ENCODE data around the gene TM7SF2.

Gene TM7SF2
- long read RNA-seq, donor 1, transcript TM7SF2-201 (10 exons, 1,722 nt), result major isoform, 35 of 58 reads
- long read RNA-seq, donor 1, partial matches to known transcripts, result 17 of 58 reads
- long read RNA-seq, donor 1, other reads (novel, unspliced or antisense), result 0 of 58 reads
- long read RNA-seq, donor 2, transcript TM7SF2-201 (10 exons, 1,722 nt), result major isoform, 22 of 40 reads
- long read RNA-seq, donor 2, partial matches to known transcripts, result 6 of 40 reads
- long read RNA-seq, donor 2, other reads (novel, unspliced or antisense), result 7 of 40 reads
- long read RNA-seq, donor 3, transcript TM7SF2-201 (10 exons, 1,722 nt), result major isoform, 14 of 21 reads
- long read RNA-seq, donor 3, partial matches to known transcripts, result 5 of 21 reads
- long read RNA-seq, donor 3, other reads (novel, unspliced or antisense), result 0 of 21 reads
- long read RNA-seq, donor 4, transcript TM7SF2-201 (10 exons, 1,722 nt), result major isoform, 19 of 29 reads
- long read RNA-seq, donor 4, partial matches to known transcripts, result 5 of 29 reads
- long read RNA-seq, donor 4, other reads (novel, unspliced or antisense), result 0 of 29 reads
- long read RNA-seq, donor 5, transcript TM7SF2-201 (10 exons, 1,722 nt), result major isoform, 29 of 53 reads
- long read RNA-seq, donor 5, partial matches to known transcripts, result 17 of 53 reads
- long read RNA-seq, donor 5, other reads (novel, unspliced or antisense), result 0 of 53 reads
- long read RNA-seq, donor 6, transcript TM7SF2-201 (10 exons, 1,722 nt), result major isoform, 34 of 46 reads
- long read RNA-seq, donor 6, partial matches to known transcripts, result 0 of 46 reads
- long read RNA-seq, donor 6, other reads (novel, unspliced or antisense), result 6 of 46 reads
- long read RNA-seq, donor 7, transcript TM7SF2-201 (10 exons, 1,722 nt), result major isoform, 59 of 82 reads
- long read RNA-seq, donor 7, partial matches to known transcripts, result 18 of 82 reads
- long read RNA-seq, donor 7, other reads (novel, unspliced or antisense), result 0 of 82 reads
- long read RNA-seq, donor 8, transcript TM7SF2-201 (10 exons, 1,722 nt), result major isoform, 48 of 69 reads
- long read RNA-seq, donor 8, partial matches to known transcripts, result 8 of 69 reads
- long read RNA-seq, donor 8, other reads (novel, unspliced or antisense), result 5 of 69 reads

DNA sequence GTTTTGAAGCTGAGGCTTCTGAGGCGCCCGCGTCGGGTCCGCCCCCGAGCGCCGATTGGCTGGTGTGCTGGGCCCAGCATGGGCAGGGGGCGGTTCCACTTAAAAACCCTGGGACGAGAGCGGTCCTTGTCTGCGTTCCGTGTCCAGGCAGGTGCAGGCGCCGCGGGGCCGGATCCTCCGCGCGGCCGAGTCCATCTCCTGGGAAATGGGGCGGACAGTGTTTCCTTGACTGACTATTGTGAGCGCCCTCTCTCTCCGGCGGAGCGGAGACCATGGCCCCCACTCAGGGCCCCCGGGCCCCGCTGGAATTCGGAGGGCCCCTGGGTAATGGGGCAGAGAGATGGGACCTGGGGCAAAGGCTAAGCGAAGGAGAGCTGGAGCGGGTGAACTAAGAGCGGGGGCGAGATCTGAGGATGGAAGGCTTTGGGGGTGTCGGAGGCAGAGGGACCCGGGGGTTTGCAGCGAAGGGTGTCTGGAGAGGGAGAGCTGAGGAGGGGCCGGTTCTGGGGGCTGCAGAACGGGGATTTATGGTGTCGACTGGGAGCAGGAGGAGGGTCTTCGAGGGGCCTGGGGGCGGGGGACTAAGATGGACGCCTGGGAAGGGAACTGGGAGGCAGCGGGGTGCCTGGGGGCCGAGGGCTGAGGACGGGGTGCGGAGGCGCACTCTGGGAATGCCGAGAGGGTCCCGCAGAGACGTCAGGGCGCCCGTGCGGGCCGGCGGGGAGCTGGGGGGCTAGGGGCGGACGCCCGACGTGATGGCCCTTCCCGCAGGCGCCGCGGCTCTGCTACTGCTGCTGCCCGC is at the start of gene TM7SF2:
TSS of gene TM7SF2 (plus strand) at position 129 of the 802 bp plus-strand sequence. CDS start at position 273, 144 bp downstream.
- DNase-seq, result peak; percentile 90

DNA sequence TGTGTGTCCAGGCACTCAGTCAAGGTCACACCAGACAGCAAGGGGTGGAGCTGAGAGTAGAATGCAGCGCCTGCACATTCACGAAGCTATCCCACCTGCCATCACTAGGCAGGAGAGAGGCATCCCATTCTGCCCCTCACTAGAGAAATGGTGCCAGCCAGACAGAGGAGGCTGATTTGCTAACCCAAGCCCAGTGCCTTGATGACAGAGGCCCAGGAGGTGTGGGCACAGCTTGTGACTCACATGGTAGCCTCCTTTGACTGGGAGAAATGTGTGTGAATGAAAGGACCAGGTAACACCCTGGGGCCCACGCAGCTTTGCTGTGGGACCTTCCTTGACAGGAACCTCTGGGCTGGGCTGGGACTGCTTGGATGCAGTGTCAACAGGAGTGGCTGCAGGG is 48.1 kb upstream of the TM7SF2 start:
- DNase-seq, result no peak

- DNase-seq, result no peak
These were observed 46.8 kb upstream of the TM7SF2 start for GRCh38 chr11:65064847-65065240.

DNA sequence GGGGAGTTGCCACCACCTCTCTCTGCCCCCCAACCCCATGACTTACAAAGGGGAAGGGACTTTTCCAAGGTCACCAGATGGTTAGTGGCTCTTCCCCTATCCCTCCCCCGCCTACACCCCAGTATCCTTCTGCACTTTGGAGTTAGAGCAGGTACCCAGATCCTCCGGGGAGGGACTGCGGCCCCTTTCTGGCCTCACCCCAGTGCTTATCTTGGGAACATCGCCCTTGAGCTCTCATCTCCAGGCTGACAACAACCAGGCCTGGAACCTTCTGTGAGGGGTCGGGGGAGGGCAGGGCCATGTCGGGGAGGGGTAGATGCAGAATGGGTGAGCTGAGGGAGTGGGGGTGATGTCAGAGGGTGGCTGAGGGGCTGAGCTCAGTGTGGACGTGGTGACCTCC is 45.8 kb upstream of the TM7SF2 start:
- no peak for DNase-seq

GRCh38 chr11:65066315-65066714 is 45.4 kb upstream of the TM7SF2 start:
- DNase-seq, result no peak

GRCh38 chr11:65066805-65067291 is 44.8 kb upstream of the TM7SF2 start:
- no peak for DNase-seq

DNA sequence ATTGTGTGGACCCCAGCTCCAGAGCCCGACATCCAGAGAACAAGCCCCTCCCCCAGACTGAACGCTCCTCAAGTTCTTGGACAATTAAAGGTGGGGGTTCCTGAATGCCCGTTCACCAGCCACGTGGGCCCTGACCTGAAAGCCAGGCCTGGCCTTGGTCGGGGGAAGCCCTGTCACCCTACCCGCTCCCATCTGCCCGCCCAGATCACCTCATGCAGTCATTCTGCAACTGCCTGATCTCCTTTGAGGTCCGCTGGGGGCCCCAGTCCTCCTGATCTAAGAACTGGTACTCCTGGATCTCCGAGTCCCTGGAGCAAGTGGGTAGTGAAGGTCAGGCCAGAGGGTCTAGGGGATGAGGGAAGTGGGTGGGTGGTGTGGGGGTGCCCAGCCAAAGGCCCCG is 44.2 kb upstream of the TM7SF2 start:
- no peak for DNase-seq

GRCh38 chr11:65069217-65069616 is 42.5 kb upstream of the TM7SF2 start:
- DNase-seq, result no peak

DNA sequence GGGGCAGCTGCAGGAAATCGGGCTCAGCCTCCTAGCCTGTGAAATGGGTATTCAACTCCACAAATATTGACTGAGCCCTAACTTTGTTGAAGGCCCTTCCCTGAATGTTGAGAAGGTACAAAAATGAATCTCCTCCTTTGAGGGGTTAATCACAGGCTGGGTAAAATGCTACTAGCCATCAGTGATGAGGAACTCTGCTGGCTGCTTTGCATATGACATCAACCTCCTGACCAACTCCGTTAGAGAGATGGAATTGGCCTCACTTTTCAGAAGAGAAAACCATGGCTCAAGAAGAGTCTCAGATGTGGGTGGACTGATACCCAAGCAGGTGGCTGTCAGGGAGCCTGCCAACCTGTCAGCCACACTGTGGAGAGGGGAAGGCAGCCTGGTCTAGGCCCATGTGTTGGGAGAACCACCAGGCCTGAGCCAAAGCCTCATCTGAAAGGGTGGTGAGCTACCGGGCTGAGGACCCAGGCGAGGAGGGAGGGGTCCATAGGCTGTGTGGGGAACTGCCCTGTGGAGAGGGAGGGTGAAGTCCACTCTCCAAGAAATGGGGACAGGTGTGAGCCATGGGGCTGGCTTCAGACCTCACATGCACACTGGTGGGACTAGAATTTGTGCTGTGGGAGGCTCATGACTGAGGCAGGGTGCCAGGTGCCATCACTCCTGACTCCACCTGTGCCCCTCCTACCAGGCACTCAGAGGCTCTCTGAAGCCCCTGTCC is 39.6 kb upstream of the TM7SF2 start:
- no peak for DNase-seq

GRCh38 chr11:65072631-65072966 is 39.1 kb upstream of the TM7SF2 start:
- DNase-seq, result no peak

DNA sequence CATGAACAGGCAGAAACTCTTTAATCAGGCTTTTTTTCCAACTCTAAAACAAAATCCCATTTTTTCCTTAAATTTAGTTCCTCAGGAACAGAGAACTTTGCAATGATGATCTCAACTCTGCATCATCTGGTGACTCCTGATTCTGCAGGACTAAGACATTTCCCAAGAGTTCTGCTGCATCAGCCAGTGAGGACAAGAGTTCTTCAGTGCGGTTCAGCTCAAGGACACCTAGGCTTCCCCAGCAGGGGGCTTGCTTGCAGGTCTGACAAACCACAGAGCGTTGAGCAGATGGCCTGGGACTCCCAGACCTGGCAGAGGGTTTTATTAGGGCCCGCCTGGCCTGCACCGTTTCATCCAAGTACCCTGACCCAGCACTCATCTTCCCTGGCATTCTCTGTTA is 34.2 kb upstream of the TM7SF2 start:
- DNase-seq, result no peak

GRCh38 chr11:65078151-65078550 is 33.5 kb upstream of the TM7SF2 start:
- DNase-seq, result no peak

GRCh38 chr11:65078786-65079342 is 32.8 kb upstream of the TM7SF2 start:
- DNase-seq, result no peak

GRCh38 chr11:65083134-65083833 is 28.4 kb upstream of the TM7SF2 start:
- no peak for DNase-seq

DNA sequence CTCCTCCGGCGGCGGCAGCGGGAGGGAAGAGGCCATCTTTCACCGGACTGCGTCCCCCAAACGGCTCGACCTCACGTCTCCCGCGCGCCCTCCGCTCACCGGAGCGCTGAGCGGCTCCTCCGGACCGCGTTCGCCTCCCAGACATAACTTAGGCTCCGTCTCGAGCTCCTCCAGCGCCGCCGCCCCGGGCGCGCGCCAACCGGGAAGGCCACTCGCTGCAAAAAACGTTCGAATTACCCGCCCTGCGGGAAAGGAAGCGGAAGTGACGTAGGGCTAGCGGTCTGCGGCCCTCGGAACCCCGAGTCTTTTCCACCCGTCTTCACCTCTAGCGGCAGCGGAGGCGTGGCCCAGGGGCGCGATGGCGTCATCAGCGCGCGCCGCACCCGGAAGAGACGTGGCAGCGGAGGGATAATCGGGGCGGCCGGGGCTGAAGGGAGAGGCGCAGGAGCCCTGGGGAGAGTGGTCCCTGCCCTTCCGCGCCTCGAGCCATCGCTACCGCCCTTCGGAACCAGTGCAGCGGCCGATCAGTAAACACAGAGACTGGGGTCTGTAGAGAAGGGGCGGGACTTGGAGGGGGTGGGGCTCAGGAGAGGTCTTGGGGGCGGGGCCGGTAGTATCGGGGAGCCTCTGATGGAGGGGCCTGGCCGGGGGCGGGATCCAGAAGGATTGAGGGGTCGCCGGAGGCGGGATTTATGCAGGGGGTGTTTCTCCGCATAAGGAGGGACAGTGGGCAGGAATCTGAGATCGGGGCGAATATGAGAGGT is 27.7 kb upstream of the TM7SF2 start, which contains the start of the genes CDCA5 and ZFPL1:
TSS of gene CDCA5 (minus strand) at position 207 of the 764 bp plus-strand sequence. CDS start at position 145, 62 bp downstream.
TSS of gene ZFPL1 (plus strand) at position 389 of the 764 bp plus-strand sequence. CDS start 477 bp downstream, outside the sequence.
- DNase-seq, result peak; percentile 91

GRCh38 chr11:65084598-65085375 is 26.9 kb upstream of the TM7SF2 start:
- no peak for DNase-seq

DNA sequence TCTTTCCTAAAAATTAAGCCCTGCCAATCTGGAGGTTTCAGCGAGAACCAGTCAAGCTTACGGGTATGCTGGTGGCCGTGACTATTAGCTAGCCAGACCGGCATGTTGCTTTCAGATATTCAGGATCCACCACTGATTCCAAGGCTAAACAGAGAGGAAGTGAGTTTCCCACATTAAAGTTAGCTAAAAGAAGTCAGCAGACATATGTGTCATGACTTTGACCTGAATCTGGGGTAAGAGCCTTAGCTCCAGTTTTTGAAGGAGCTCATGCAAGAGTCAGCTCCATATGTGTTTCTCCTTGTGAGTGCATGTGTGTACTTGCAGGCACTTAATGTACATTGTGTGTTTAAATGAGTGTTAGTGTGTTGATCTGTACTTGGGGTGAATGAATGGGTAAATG is 26.2 kb upstream of the TM7SF2 start:
- DNase-seq, result no peak

DNA sequence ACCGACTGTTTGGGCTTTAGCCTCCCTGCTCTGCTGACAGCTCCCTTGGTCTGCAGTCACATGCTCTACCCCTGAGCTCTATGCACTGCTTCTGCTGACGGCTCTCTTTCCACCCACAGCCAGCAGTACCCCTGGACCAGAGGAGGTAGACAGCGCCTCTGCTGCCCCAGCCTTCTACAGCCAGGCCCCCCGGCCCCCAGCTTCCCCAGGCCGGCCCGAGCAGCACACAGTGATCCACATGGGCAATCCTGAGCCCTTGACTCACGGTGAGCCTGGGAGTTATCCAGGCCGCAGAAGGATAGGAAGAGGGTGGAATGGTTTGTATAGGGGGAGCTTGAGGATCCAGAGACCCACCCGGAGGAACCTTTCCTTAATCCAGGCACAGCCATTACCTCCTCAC is 24.9 kb upstream of the TM7SF2 start:
- DNase-seq, result no peak

Data from right kidney (tissue), 9 donors.